ENCODE results near the gene UGT1A5.

DNA sequence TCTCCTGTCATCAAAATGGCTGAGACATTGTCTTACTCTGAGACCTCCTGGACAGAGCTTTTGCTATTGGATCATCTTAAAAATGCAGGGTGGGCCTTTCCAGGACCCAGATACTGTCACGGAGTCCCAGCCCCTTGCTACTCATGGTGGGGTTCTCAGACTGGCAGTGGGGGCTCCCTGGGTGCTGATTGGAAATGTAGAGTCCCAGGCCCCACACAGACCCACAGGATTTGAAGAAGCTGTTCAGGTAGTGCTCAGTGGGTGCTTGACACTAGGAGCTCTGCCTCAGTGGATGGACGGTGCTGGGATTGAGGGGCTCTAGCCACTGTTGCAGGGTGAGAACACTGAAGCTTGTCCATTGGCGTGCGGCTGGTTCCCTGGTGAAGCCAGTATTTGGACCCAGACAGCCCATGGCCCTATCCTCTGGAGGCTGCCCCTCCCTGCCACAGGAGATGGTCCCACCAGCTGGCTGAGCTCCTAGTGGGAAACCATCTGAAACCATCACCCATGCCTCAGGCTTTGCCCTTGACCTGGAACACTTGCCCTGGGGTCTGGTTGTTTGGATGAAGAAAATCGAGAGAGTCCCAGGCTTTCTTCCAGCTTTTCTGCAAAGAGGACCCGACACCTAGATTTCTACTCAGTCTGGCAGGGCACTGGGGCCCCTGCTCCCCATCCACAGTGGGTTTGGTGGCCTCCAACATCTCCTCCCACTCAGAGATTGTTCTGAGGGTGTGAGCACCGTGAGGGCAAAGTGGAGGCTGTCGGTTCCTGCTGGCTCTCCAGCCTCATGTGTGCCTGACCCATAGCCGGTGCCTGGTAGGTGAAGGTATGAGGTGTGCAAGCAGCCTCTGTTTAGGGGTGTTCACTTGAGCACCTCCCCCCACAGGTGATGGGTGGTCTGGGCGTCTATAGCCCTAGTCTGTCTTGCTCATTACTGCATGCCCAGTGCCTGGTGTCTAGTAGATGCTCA, 95.5 kb downstream of the UGT1A5 start:
- TF ChIP-seq, protein P1, sequence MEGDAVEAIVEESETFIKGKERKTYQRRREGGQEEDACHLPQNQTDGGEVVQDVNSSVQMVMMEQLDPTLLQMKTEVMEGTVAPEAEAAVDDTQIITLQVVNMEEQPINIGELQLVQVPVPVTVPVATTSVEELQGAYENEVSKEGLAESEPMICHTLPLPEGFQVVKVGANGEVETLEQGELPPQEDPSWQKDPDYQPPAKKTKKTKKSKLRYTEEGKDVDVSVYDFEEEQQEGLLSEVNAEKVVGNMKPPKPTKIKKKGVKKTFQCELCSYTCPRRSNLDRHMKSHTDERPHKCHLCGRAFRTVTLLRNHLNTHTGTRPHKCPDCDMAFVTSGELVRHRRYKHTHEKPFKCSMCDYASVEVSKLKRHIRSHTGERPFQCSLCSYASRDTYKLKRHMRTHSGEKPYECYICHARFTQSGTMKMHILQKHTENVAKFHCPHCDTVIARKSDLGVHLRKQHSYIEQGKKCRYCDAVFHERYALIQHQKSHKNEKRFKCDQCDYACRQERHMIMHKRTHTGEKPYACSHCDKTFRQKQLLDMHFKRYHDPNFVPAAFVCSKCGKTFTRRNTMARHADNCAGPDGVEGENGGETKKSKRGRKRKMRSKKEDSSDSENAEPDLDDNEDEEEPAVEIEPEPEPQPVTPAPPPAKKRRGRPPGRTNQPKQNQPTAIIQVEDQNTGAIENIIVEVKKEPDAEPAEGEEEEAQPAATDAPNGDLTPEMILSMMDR (IDR thresholded peaks at IDR 0.05): no peak
- TF ChIP-seq POLR2A (IDR thresholded peaks at IDR 0.05) (no peak), POLR2AphosphoS5 (IDR thresholded peaks at IDR 0.05) (no peak)
